ENCODE measurements around the gene PSTK.

Gene PSTK

DNA sequence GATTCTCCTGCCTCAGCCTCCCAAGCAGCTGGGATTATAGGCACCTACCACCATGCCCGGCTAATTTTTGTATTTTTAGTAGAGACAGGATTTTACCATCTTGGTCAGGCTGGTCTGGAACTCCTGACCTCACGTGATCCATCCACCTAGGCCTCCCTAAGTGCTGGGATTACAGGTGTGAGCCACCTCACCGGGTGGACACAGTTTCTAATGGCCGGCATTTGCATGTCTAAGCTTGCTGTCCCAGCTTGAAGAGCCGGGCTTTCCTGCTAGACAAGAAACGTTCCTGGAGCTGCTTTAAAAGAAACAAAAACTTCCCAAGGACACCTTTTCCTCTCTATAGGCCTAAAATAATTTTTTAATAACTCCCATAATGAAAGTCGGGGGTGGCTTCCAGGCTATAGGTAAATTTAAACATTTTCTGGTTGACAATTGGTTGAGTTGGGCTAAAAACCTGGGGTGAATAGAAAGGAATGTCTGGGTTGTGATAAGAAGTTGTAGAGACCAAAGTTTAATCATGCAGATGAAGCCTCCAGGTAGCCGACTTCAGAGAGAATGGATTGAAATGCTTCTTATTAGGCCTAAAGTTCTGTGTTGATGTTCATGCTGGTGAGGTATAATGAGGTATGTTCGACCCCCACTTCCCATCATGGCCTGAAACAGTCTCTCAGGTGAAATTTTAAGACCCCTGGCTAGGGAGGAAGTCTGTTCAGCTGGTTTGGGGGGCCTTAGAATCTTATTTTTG lies 37.4 kb downstream of the PSTK start:
- H3K4me1 ChIP-seq (ENCODE audit: insufficient read depth, low read length) = no peaks in the 10 kb centered on the region
- no peaks in the 10 kb centered on the region for H3K36me3 ChIP-seq (ENCODE audit: insufficient read depth, low read length)
- H3K9me3 ChIP-seq (ENCODE audit: low read length) = no peaks in the 10 kb centered on the region
- H2AFZ ChIP-seq (ENCODE audit: low read depth, low read length) = no peak overlapping the region
- H3K27me3 ChIP-seq (ENCODE audit: insufficient read depth, low read length) = no peaks in the 10 kb centered on the region
- no peak overlapping the region for H3K4me3 ChIP-seq (ENCODE audit: low read length)

DNA sequence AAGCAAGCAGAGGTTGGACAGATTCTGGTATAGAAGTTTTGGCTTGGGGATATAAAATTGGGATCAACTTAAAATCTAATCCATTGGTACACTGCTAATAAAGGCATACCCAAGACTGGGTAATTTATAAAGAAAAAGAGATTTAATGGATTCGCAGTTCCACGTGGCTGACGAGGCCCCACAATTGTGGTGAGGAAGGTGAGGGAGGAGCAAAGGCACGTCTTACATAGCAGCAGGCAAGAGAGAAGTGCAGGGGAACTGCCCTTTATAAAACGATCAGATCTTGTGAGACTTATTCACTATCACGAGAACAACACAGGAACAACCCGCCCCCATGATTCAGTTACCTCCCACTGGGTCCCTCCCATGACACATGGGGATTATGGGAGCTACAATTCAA lies 38.3 kb downstream of the PSTK start:
- no peaks in the 10 kb centered on the region for H3K4me1 ChIP-seq (ENCODE audit: insufficient read depth, low read length)

DNA sequence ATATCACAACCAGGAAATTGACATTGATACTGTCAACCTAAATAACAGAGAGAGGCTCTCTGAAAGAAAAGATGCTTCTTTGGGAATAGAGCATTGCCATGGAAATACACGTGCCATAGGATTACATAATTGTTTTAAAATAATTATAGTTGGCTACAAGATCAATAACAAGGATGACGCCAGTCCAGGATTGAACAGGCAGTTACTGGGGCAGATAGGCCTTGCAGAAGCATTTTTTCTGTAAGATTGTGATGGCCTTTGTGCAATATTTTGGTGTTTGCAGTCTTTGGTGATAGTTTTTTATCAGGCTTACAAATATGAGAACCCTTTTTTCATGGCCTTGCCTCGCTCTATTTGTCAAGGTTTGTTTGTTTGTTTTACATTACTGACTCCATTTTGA lies 39.1 kb downstream of the PSTK start:
- no peaks in the 10 kb centered on the region for H3K4me1 ChIP-seq (ENCODE audit: insufficient read depth, low read length)
- H3K36me3 ChIP-seq (ENCODE audit: insufficient read depth, low read length) = no peaks in the 10 kb centered on the region
- H3K9me3 ChIP-seq (ENCODE audit: low read length) = no peaks in the 10 kb centered on the region
- no peak overlapping the region for H2AFZ ChIP-seq (ENCODE audit: low read depth, low read length)
- H3K27me3 ChIP-seq (ENCODE audit: insufficient read depth, low read length) = no peaks in the 10 kb centered on the region
- no peak overlapping the region for H3K4me3 ChIP-seq (ENCODE audit: low read length)

More for the DNA sequence above, 38.3 kb downstream of the PSTK start:
- no peaks in the 10 kb centered on the region for H3K27me3 ChIP-seq (ENCODE audit: insufficient read depth, low read length)
- no peaks in the 10 kb centered on the region for H3K36me3 ChIP-seq (ENCODE audit: insufficient read depth, low read length)
- H3K4me3 ChIP-seq (ENCODE audit: low read length) = no peak overlapping the region
- H2AFZ ChIP-seq (ENCODE audit: low read depth, low read length) = no peak overlapping the region
- H3K9me3 ChIP-seq (ENCODE audit: low read length) = no peaks in the 10 kb centered on the region

DNA sequence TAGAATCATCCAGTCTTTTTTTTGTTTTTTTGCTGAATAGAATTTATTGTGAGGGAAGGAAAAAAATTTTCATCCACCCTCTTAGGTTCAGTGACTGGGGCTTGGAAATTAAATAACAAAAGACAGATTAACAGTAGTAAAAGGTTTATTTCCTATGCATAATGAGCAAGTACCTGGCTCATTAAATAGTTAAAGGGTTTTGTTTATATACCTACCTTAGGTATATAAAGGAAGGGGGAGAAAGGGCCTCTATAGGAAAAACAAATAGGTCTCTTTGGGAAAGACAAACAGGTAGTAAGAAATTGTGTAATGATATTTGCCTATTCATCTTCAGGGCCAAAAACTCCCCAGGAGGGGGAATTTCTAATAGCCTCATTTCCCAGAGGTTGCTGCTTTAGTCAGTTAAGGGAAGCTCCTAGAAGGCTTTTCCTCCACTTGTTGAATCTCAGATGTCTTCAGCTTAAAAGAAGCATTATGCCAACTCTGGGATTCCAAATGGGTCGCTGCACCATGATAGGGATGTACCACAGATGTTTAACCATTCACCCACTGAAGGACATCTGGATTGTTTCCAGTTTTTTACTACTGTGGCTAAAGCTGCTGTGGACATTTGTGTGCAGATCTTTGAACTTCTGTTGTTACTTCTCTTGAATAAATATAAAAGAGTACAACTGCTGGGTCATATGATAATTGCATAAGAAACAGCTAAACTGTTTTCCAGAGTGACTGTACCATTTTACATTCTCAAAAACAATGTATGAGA lies 39.9 kb downstream of the PSTK start:
- Histone ChIP-seq H2AFZ (ENCODE audit: low read depth, low read length) (no peak overlapping the region), H3K36me3 (ENCODE audit: insufficient read depth, low read length) (no peaks in the 10 kb centered on the region), H3K9me3 (ENCODE audit: low read length) (no peaks in the 10 kb centered on the region), H3K27me3 (ENCODE audit: insufficient read depth, low read length) (no peaks in the 10 kb centered on the region), H3K4me3 (ENCODE audit: low read length) (no peak overlapping the region), H3K4me1 (ENCODE audit: insufficient read depth, low read length) (no peaks in the 10 kb centered on the region)

DNA sequence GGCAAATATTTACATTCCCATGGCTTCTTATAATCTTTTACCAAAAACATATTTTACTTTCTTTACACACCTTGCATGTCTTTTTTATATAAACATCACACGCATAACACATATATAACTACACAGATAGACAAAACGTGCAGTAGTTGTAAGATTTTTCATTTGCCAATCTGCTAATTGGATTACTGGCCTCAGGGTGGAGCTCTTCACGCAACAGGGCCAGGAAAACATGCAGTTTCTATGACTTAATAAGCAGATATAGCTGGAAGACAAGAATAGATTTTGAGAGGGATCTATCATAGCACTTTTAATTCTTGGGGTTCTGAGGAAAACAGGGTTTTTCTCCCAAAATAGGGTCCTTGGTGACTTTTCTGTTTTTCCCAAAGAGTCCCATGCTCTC lies 41.3 kb downstream of the PSTK start:
- Histone ChIP-seq H2AFZ (ENCODE audit: low read depth, low read length) (no peak overlapping the region), H3K36me3 (ENCODE audit: insufficient read depth, low read length) (no peaks in the 10 kb centered on the region), H3K27me3 (ENCODE audit: insufficient read depth, low read length) (no peaks in the 10 kb centered on the region), H3K4me1 (ENCODE audit: insufficient read depth, low read length) (no peaks in the 10 kb centered on the region), H3K9me3 (ENCODE audit: low read length) (no peaks in the 10 kb centered on the region), H3K4me3 (ENCODE audit: low read length) (no peak overlapping the region)

DNA sequence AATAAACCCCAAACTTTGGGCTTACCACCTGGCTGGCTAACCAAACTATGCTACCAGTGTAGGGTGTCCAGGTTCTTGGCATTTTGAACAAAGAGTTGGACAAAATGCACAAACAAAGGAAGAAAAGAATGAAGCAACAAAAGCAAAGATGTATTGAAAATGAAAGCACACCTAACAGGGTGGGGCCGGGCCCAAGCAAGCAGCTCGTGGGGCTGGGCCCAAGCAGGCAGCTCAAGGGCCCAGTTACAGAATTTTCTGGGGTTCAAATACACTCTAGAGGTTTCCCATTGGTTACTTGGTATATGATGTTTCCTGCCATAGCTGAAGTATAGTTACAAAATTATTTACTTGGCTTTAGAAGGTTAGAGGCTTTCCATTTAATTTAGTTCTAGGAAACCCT lies 44.3 kb downstream of the PSTK start:
- no peak overlapping the region for H2AFZ ChIP-seq (ENCODE audit: low read depth, low read length)
- no peaks in the 10 kb centered on the region for H3K9me3 ChIP-seq (ENCODE audit: low read length)
- H3K36me3 ChIP-seq (ENCODE audit: insufficient read depth, low read length) = no peaks in the 10 kb centered on the region
- no peak overlapping the region for H3K4me3 ChIP-seq (ENCODE audit: low read length)
- H3K4me1 ChIP-seq (ENCODE audit: insufficient read depth, low read length) = no peaks in the 10 kb centered on the region
- no peaks in the 10 kb centered on the region for H3K27me3 ChIP-seq (ENCODE audit: insufficient read depth, low read length)

DNA sequence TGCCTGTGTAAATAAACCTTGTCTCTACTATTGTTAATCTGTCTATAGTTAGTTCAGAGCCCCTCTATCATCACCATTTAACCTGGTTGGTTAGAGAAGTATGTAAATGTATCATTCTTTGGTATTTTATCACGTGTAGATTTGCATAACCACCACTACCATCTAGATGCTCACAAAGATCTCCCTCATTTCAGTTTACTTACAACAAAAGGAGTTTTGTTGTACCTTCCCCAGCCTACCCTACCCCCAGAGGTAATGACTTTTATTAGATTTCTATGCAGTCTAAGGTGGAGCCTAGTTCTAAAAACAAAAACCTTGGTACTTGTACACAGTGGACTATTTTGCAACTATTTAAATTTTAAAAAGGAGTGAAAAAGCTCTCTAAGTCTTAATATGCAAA lies 46.1 kb downstream of the PSTK start:
- no peaks in the 10 kb centered on the region for H3K4me1 ChIP-seq (ENCODE audit: insufficient read depth, low read length)
- no peaks in the 10 kb centered on the region for H3K27me3 ChIP-seq (ENCODE audit: insufficient read depth, low read length)

DNA sequence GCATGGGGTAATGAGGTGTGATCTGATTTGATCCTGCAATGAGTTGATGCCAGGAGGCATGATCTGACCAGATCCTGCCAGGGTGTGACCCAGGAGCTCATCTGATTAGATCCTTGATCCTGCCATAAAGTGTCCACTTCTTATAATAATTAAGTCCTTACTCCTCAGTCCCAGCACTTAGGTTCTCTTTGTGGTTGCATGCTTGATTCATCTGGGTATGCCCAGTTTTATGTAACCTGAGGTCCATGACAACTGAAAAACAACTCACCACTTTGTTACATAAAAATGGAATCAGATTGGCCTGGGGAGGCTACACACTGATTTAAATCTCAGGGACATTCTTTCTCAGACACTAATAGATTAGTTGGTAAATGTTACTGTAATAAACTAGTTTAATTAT lies 47.7 kb downstream of the PSTK start:
- H3K9me3 ChIP-seq (ENCODE audit: low read length) = no peaks in the 10 kb centered on the region
- H2AFZ ChIP-seq (ENCODE audit: low read depth, low read length) = no peak overlapping the region
- H3K4me1 ChIP-seq (ENCODE audit: insufficient read depth, low read length) = no peaks in the 10 kb centered on the region
- no peak overlapping the region for H3K4me3 ChIP-seq (ENCODE audit: low read length)
- no peaks in the 10 kb centered on the region for H3K27me3 ChIP-seq (ENCODE audit: insufficient read depth, low read length)
- no peaks in the 10 kb centered on the region for H3K36me3 ChIP-seq (ENCODE audit: insufficient read depth, low read length)

More for the DNA sequence above, 46.1 kb downstream of the PSTK start:
- H3K36me3 ChIP-seq (ENCODE audit: insufficient read depth, low read length) = no peaks in the 10 kb centered on the region
- H2AFZ ChIP-seq (ENCODE audit: low read depth, low read length) = no peak overlapping the region
- H3K9me3 ChIP-seq (ENCODE audit: low read length) = no peaks in the 10 kb centered on the region
- H3K4me3 ChIP-seq (ENCODE audit: low read length) = no peak overlapping the region

DNA sequence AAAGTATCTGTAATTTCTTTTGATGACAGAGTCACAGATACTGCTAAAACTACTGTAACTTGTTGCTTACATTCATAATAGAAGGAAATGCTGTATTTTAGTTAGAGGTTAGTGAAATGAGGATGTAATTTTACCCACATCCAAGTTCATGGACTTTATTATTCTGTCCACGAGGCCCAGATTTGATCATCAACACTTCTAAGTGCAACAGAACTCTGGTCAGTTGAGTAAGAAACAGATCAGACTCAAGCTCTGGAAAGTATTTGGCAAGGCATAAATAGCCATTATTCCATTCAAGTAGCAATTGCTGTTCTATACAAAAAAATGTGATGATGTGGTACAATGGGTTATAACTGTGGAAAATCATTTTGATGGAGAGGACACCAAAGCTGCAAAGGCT lies 50.9 kb downstream of the PSTK start:
- peaks cover 10% of the 10 kb centered on the region for H3K36me3 ChIP-seq (ENCODE audit: insufficient read depth, low read length)
- H3K4me3 ChIP-seq (ENCODE audit: low read length) = no peak overlapping the region
- H3K4me1 ChIP-seq (ENCODE audit: insufficient read depth, low read length) = no peaks in the 10 kb centered on the region
- no peaks in the 10 kb centered on the region for H3K27me3 ChIP-seq (ENCODE audit: insufficient read depth, low read length)
- no peak overlapping the region for H2AFZ ChIP-seq (ENCODE audit: low read depth, low read length)
- no peaks in the 10 kb centered on the region for H3K9me3 ChIP-seq (ENCODE audit: low read length)

DNA sequence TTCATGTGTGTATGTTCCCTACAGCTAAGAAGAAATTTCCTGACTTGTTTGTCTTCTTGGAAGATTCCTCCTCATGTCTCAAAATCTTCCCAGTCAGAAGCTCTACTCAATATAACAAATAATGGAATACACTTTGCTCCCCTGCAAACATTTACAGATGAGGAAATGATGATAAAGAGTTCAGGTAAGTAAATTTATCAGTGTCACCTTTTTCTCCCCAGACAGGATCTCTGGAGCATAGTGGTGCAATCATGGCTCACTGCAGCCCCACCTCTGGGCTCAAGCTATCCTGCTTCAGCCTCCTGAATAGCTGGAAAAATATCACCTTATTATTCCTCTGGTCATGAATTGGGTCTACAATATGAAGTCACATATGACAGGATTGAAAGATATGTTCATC lies 54.1 kb downstream of the PSTK start:
- Histone ChIP-seq H3K36me3 (ENCODE audit: insufficient read depth, low read length) (peaks cover 10% of the 10 kb centered on the region), H2AFZ (ENCODE audit: low read depth, low read length) (no peak overlapping the region)

DNA sequence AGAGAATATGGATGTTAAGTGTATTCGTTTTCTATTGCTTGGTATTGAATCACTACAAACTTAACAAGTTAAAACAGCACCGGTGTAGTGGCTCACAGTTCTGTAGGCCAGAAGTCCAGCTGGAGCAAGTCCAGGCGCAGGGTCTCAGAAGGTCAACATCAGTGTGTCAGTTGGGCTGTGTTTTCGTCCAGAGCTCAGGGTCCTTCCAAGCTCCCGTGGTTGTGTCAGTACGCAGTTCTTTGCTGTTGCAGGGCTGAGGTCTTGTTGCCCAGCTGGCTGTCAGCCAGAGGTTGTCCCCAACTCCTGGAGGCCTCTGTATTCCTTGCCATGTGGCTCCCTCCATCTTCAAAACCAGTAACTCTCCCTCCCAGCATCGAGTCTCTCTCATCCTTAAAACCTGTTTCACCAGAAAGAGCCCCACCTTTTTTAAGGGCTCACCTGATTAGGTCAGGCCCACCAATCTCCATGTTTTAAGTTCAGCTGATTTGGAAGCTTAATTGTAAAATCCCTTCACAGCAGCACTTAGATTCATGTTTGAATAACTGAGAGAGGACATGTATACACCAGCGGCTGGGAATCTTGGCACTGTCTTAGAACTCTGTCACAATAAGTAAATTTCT lies 55.4 kb downstream of the PSTK start:
- Histone ChIP-seq H3K36me3 (ENCODE audit: insufficient read depth, low read length) (peaks cover 10% of the 10 kb centered on the region), H3K4me3 (ENCODE audit: low read length) (no peak overlapping the region), H3K9me3 (ENCODE audit: low read length) (no peaks in the 10 kb centered on the region), H2AFZ (ENCODE audit: low read depth, low read length) (no peak overlapping the region), H3K27me3 (ENCODE audit: insufficient read depth, low read length) (no peaks in the 10 kb centered on the region), H3K4me1 (ENCODE audit: insufficient read depth, low read length) (no peaks in the 10 kb centered on the region)

More for the DNA sequence above, 54.1 kb downstream of the PSTK start:
- no peaks in the 10 kb centered on the region for H3K9me3 ChIP-seq (ENCODE audit: low read length)
- no peaks in the 10 kb centered on the region for H3K4me1 ChIP-seq (ENCODE audit: insufficient read depth, low read length)
- no peaks in the 10 kb centered on the region for H3K27me3 ChIP-seq (ENCODE audit: insufficient read depth, low read length)
- no peak overlapping the region for H3K4me3 ChIP-seq (ENCODE audit: low read length)

DNA sequence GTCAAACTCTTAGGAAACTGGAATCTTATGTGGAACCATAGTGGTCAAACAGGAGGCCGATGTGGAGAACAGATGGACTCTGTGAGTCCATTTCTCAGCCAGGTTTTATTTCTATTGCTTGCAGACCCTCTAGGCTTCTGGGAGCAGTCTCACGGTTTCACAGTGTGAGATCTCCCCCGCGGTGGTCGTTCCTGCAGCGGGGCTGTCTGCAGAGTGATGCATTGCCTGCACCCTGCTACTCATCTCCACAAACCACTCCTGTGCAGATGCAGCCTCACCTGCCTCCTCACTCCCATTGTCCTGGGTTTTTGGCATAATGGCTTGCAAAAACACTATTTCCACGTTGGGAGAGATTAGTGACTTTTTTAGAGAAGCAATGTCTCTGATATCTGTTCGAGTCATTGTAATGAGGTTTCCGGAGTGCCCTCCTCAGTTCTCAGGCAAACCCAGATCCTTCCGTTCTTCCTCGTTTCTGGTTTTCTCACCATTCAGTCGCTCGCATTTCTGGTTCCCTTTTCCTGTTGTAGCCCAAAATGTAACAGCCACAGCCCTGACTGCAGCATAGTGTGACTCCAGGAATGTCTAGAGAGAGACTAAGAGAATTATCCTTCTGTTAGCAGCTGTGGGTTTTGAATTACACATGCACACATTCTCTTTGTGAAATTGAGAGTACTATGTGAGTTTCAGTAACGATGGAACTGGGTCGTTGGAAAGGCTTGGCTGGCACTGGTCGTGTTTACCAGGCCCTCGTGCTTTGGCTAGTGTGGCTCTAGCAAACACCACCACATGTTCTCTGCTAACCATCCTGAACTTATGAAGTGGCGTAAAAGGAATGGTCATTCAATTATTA lies 58.8 kb downstream of the PSTK start:
- H2AFZ ChIP-seq (ENCODE audit: low read depth, low read length) = no peak overlapping the region
- H3K4me3 ChIP-seq (ENCODE audit: low read length) = no peak overlapping the region
- H3K36me3 ChIP-seq (ENCODE audit: insufficient read depth, low read length) = peaks cover 10% of the 10 kb centered on the region
- H3K27me3 ChIP-seq (ENCODE audit: insufficient read depth, low read length) = no peaks in the 10 kb centered on the region
- H3K4me1 ChIP-seq (ENCODE audit: insufficient read depth, low read length) = no peaks in the 10 kb centered on the region
- H3K9me3 ChIP-seq (ENCODE audit: low read length) = no peaks in the 10 kb centered on the region

DNA sequence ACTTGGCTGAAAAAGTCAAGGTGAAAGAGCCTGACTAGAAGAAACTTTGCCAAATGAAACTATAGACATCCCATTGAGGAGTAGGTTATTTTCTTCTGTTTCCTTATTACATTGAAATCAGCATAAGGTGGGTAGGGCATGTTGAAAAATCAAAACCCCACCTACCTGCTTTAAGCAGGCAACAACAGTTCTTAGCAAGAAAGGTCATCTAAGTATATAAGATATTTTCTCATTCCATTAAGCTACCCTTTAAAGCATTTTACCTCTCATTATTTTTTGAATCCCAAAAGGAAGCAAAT lies 59.4 kb downstream of the PSTK start:
- Histone ChIP-seq H2AFZ (ENCODE audit: low read depth, low read length) (no peak overlapping the region), H3K4me3 (ENCODE audit: low read length) (no peak overlapping the region), H3K36me3 (ENCODE audit: insufficient read depth, low read length) (peaks cover 7% of the 10 kb centered on the region), H3K4me1 (ENCODE audit: insufficient read depth, low read length) (no peaks in the 10 kb centered on the region), H3K9me3 (ENCODE audit: low read length) (no peaks in the 10 kb centered on the region), H3K27me3 (ENCODE audit: insufficient read depth, low read length) (no peaks in the 10 kb centered on the region)
